MM.1S (cell line): ENCODE data around the gene INTS11.

Experiments used
- DNase-seq: peaks from one replicate; pipeline ENCODE4 v3.0.0-alpha.2; 2015
- H2AFZ ChIP-seq: fragments of 300-600 bp; sonication (generic); 2 replicates; pipeline ENCODE4 v1.6.0; 2016; ENCODE audit warnings: antibody characterized with exemption, low read length
- H3F3A ChIP-seq: fragments of 300-600 bp; sonication (generic); 2 replicates; pipeline ENCODE4 v1.6.1; 2016; ENCODE audit warnings: mild to moderate bottlenecking, antibody characterized with exemption, low read length, moderate library complexity, mixed read lengths; ENCODE audit not compliant: insufficient read depth
- H3K27ac ChIP-seq: fragments of 300-600 bp; sonication (generic); 2 replicates; pipeline ENCODE4 v1.5.1; 2016; ENCODE audit warnings: mild to moderate bottlenecking, low read length
- H3K27me3 ChIP-seq: fragments of 300-600 bp; sonication (generic); replicated peaks from 2 replicates; pipeline ENCODE4 v1.6.0; 2016; ENCODE audit warnings: low read length; ENCODE audit not compliant: insufficient read depth
- H3K36me3 ChIP-seq: fragments of 300-600 bp; sonication (generic); replicated peaks from 2 replicates; pipeline ENCODE4 v1.6.1; 2016; ENCODE audit warnings: mild to moderate bottlenecking, low read length, mixed read lengths; ENCODE audit not compliant: insufficient read depth
- H3K4me1 ChIP-seq: fragments of 300-600 bp; sonication (generic); 2 replicates; pipeline ENCODE4 v1.6.1; 2016; ENCODE audit warnings: low read length, mixed read lengths
- H3K4me2 ChIP-seq: fragments of 300-600 bp; sonication (generic); 2 replicates; pipeline ENCODE4 v1.6.0; 2016; ENCODE audit warnings: low read depth, low read length
- H3K4me3 ChIP-seq: fragments of 300-600 bp; sonication (generic); 2 replicates; pipeline ENCODE4 v1.5.1; 2016; ENCODE audit warnings: low read length, mixed read lengths
- H3K79me2 ChIP-seq: fragments of 300-600 bp; sonication (generic); 2 replicates; pipeline ENCODE4 v1.6.1; 2016; ENCODE audit warnings: mixed run types, low read length, mixed read lengths
- H3K9ac ChIP-seq: fragments of 300-600 bp; sonication (generic); 2 replicates; pipeline ENCODE4 v1.6.1; 2016; ENCODE audit warnings: low read length, mixed read lengths
- H3K9me2 ChIP-seq: fragments of 300-600 bp; sonication (generic); replicated peaks from 2 replicates; pipeline ENCODE4 v1.6.1; 2016; ENCODE audit warnings: mild to moderate bottlenecking, low read length, mixed read lengths; ENCODE audit not compliant: insufficient read depth
- H3K9me3 ChIP-seq: fragments of 300-600 bp; sonication (generic); replicated peaks from 2 replicates; pipeline ENCODE4 v1.6.1; 2016; ENCODE audit warnings: mild to moderate bottlenecking, low read length, mixed read lengths; ENCODE audit not compliant: insufficient read depth
- H4K20me1 ChIP-seq: fragments of 300-600 bp; sonication (generic); 2 replicates; pipeline ENCODE4 v1.6.1; 2016; ENCODE audit warnings: mild to moderate bottlenecking, low read length, moderate library complexity, mixed read lengths; ENCODE audit not compliant: insufficient read depth
- CTCF ChIP-seq: fragments of 300-600 bp; sonication (generic); IDR thresholded peaks from 2 replicates; pipeline ENCODE4 v1.5.1; 2016; ENCODE audit warnings: antibody characterized with exemption, low read length, mixed read lengths
- EZH2 ChIP-seq: fragments of 300-600 bp; sonication (generic); optimal IDR thresholded peaks from 2 replicates; pipeline ENCODE3; 2017; ENCODE audit warnings: low read depth, mild to moderate bottlenecking, antibody characterized with exemption, low read length, mixed read lengths
- EZH2phosphoT487 ChIP-seq: fragments of 300-600 bp; sonication (generic); IDR thresholded peaks from 2 replicates; pipeline ENCODE4 v1.6.1; 2018; ENCODE audit warnings: antibody characterized with exemption, low read length

INTS11 gene

DNA sequence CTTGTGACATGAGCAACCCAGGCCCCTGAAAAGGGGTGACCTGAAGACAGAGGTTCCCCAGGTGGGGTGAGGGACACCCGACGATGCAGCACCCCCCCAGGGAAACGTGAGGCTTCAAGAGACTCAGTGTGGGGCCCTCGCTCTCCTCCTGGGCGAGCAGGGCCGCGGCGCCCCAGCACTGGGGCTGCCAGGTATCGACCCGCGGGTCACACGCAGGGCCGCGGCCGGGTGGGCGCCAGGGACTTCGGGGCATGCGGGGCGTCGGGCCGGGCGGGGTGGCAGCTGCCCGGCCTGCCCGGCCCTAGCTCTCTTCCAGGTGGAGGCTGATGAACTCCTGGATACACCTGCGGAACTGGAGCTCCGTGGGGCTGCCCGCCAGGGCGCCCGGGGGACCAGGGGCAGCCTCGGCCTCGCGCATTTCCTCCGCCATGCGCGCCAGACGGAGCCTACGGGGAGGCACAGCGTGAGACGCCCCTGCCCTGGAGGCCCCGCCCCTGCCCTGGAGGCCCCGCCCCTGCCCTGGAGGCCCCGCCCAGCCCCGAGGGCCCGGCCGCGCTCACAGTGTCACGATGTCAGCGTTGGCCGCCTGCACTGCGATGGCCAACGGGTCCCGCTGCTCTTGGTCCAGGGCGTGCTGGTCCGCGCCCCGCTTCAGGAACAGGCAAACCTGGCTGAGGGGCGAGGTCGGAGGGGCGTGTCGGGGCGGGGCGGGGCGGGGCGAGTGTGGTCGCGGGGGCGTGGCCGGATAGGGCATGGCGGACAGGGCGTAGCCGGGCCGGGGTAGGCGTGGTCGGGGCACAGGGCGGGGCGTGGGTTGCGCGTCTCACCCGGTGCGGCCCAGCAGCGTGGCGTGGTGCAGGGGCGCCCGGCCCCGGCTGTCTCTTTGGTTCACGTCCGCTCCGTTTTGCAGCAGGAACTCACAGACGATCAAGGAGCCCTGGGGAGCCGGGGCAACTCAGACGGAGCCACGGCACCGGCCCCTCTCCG lies 30.9 kb downstream of the INTS11 start:
- TF ChIP-seq CTCF (no peak), EZH2 (no peak), EZH2phosphoT487 (no peak)
- no peaks in the 10 kb centered on the region for H3K9me2 ChIP-seq
- no peaks in the 10 kb centered on the region for H3K27me3 ChIP-seq
- H3K9me3 ChIP-seq: no peaks in the 10 kb centered on the region
- H3K4me3 ChIP-seq: no peak overlapping the region
- no peaks in the 10 kb centered on the region for H3K4me1 ChIP-seq
- no peaks in the 10 kb centered on the region for H3K36me3 ChIP-seq
- no peaks in the 10 kb centered on the region for H4K20me1 ChIP-seq
- no peak overlapping the region for H3K4me2 ChIP-seq
- H3K9ac ChIP-seq: no peak overlapping the region
- H3K27ac ChIP-seq: no peak overlapping the region
- no peak overlapping the region for H2AFZ ChIP-seq
- H3K79me2 ChIP-seq: no peaks in the 10 kb centered on the region
- no peak for DNase-seq
- H3F3A ChIP-seq: no peaks in the 10 kb centered on the region

DNA sequence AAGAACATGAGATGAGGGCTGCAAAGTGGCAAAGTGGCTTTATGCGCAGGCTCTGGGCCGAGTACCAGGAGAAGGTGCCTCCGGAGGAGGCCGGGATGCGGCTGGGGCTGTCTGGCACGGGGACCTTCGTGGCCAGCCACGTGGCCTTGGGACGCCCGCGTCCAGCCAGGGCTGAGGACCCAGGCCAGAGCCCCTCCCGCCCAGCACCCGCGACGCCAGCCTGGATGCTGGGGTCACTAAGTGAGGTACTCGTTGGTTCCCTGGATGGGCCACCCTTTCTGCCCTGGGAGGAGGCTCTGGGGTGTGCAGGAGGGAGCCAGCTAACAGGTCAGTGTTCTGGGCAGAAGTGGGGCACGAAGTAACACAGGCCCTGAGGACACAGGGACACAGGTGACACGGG lies 31.6 kb downstream of the INTS11 start:
- H3K4me1 ChIP-seq: no peaks in the 10 kb centered on the region
- H2AFZ ChIP-seq: no peak overlapping the region
- H4K20me1 ChIP-seq: no peaks in the 10 kb centered on the region
- no peak overlapping the region for H3K27ac ChIP-seq
- no peak for DNase-seq
- no peak for TF ChIP-seq EZH2phosphoT487
- TF ChIP-seq CTCF: no peak
- no peak for TF ChIP-seq EZH2
- H3F3A ChIP-seq: no peaks in the 10 kb centered on the region
- H3K27me3 ChIP-seq: no peaks in the 10 kb centered on the region
- no peak overlapping the region for H3K9ac ChIP-seq
- no peak overlapping the region for H3K4me2 ChIP-seq
- H3K36me3 ChIP-seq: no peaks in the 10 kb centered on the region
- H3K9me3 ChIP-seq: no peaks in the 10 kb centered on the region
- no peak overlapping the region for H3K4me3 ChIP-seq
- H3K9me2 ChIP-seq: no peaks in the 10 kb centered on the region
- H3K79me2 ChIP-seq: no peaks in the 10 kb centered on the region

DNA sequence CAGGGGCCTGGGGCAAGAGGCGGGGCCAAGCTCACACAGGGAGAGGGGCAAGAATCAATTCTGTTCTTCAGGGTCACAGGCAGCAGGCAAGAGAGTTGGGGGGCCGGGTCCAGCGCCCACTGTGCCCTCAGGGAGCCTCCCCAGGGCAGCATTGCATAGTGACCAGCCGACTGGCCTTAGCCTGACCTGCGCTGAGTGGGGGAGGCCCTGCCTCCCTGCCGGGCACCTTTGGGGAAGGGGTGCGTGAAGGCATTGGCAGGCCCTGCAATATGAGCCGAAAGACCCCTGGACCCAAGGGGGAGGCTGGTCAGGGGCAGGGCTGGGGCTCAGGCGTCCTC lies 32.0 kb downstream of the INTS11 start:
- Histone ChIP-seq H3K79me2 (no peaks in the 10 kb centered on the region), H3K4me1 (no peaks in the 10 kb centered on the region), H3K4me2 (no peak overlapping the region), H4K20me1 (no peaks in the 10 kb centered on the region), H3K9me2 (no peaks in the 10 kb centered on the region), H3K4me3 (no peak overlapping the region), H3K9ac (no peak overlapping the region), H3K27me3 (no peaks in the 10 kb centered on the region; the same call in 1 of the 2 replicates), H3K36me3 (no peaks in the 10 kb centered on the region), H3F3A (no peaks in the 10 kb centered on the region), H3K9me3 (no peaks in the 10 kb centered on the region), H2AFZ (no peak overlapping the region), H3K27ac (no peak overlapping the region)
- no peak for DNase-seq
- TF ChIP-seq CTCF (no peak), EZH2 (no peak), EZH2phosphoT487 (no peak)
